ENCODE results near the gene UBE2G2.

DNA sequence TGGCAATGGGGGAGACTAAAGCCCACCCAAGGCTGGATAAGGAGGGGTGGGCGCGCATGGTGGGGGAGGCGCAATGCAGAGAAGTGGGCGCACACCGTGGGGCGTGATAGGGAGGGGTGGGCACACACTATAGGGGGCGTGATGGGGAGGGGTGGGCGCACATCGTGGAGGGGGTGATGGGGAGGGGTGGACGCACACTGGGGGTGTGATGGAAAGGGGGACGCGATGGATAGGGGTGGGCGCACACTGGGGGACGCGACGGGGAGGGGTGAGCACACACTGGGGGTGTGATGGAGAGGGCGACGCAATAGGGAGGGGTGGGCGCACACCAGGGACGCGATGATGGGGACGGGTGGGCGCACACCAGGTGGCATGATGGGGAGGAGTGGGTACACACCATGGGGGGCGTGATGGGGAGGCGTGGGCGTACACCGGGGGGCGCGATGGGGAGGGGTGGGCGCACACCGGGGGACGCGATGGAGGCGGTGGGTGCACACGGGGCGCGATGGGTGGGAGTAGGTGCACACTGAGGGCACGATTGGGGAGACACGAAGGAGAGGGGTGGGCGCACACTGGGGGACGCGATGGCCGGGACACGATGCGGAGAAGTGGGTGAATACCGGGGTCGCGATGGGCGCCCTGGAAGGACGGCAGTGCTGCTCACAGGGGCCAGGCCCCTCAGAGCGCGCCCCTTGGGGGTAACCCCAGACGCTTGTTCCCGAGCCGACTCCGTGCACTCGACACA is 15.3 kb upstream of the UBE2G2 start:
- TF ChIP-seq BHLHE40 (IDR thresholded peaks at IDR 0.05; ENCODE audit: low read depth, low read length) (no peak), CEBPB (IDR thresholded peaks at IDR 0.05; ENCODE audit: low read depth, low read length) (no peak), MAZ (IDR thresholded peaks at IDR 0.05; ENCODE audit: borderline replicate concordance, low read depth, low read length) (no peak), NFE2L2 (IDR thresholded peaks at IDR 0.05; ENCODE audit: low read depth, low read length) (no peak), MXI1 (IDR thresholded peaks at IDR 0.05; ENCODE audit: borderline replicate concordance, low read depth, low read length) (no peak), RFX5 (IDR thresholded peaks at IDR 0.05; ENCODE audit: low read depth, low read length) (no peak), SMC3 (IDR thresholded peaks at IDR 0.05; ENCODE audit: low read depth, low read length) (no peak)
- TF ChIP-seq, protein P1, sequence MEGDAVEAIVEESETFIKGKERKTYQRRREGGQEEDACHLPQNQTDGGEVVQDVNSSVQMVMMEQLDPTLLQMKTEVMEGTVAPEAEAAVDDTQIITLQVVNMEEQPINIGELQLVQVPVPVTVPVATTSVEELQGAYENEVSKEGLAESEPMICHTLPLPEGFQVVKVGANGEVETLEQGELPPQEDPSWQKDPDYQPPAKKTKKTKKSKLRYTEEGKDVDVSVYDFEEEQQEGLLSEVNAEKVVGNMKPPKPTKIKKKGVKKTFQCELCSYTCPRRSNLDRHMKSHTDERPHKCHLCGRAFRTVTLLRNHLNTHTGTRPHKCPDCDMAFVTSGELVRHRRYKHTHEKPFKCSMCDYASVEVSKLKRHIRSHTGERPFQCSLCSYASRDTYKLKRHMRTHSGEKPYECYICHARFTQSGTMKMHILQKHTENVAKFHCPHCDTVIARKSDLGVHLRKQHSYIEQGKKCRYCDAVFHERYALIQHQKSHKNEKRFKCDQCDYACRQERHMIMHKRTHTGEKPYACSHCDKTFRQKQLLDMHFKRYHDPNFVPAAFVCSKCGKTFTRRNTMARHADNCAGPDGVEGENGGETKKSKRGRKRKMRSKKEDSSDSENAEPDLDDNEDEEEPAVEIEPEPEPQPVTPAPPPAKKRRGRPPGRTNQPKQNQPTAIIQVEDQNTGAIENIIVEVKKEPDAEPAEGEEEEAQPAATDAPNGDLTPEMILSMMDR (conservative IDR thresholded peaks at IDR 0.05; ENCODE audit: low read depth, low read length), result no peak
